Measurements from ENCODE around the gene SLC52A1.

- TF ChIP-seq CTCF (IDR thresholded peaks at IDR 0.05) (no peak), POLR2A (IDR thresholded peaks at IDR 0.05) (no peak)
These were observed 1.7 kb downstream of the SLC52A1 start for GRCh38 chr17:5033352-5034015.
